ENCODE measurements around the gene TACC2.

DNA sequence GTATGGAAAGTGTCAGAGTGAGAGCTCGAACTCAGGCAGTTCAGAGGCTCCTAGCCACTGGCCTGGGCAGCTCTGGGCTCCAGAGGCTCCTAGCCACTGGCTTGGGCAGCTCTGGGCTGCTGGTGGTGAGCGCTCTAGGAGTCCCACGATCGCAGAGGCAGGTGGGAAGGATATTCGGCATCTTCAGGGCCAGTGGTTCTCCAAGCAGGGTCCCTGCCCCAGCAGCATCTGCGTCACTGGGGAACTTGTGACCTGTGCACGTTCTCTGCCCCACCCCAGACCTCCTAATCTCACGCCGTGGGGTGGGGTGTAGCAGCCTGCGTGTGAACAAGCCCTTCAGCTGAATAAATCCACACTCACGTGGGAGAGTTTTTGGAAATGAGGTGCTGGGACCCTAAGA lies 256.9 kb downstream of the TACC2 start:
- TF ChIP-seq EZH2phosphoT487 (conservative IDR thresholded peaks at IDR 0.05; ENCODE audit: low read length) (no peak), CTCF (IDR thresholded peaks at IDR 0.05; ENCODE audit: insufficient read depth, low read length, poor library complexity, severe bottlenecking) (no peak)
